NK-92 treated with Interleukin-12 subunit alpha and Interleukin-12 subunit beta, amount 100 ng/mL, for 24 hours (cell line): ENCODE measurements around the gene UAP1L1.
A peak's percentile ranks its signal among the peaks of the same experiment; 100 is the strongest.
"Not testable (repeated sequence)": the region's sequence is repeated elsewhere in the genome, so short reads cannot be mapped to it uniquely, and the experiment has no call there.

ENCODE experiments used
- DNase-seq: peaks from one replicate; lab custom pipeline; 2025; lab: John Stamatoyannopoulos, UW

The UAP1L1 gene

GRCh38 chr9:137115394-137116026, 38.2 kb downstream of the UAP1L1 start:
- DNase-seq = no peak

GRCh38 chr9:137116027-137116507, 38.8 kb downstream of the UAP1L1 start:
- no peak for DNase-seq

GRCh38 chr9:137116728-137117127, 39.4 kb downstream of the UAP1L1 start:
- DNase-seq = no peak

GRCh38 chr9:137117269-137117731, 40.0 kb downstream of the UAP1L1 start:
- DNase-seq = no peak

- DNase-seq = not testable (repeated sequence)
These were observed 40.8 kb downstream of the UAP1L1 start for GRCh38 chr9:137118092-137118603.

GRCh38 chr9:137121927-137122795, 44.8 kb downstream of the UAP1L1 start:
- DNase-seq = not testable (repeated sequence)

- DNase-seq = not testable (repeated sequence)
These were observed 45.6 kb downstream of the UAP1L1 start for GRCh38 chr9:137122796-137123467.

- no peak for DNase-seq
These were observed 46.1 kb downstream of the UAP1L1 start for GRCh38 chr9:137123468-137123837.

- DNase-seq = not testable (repeated sequence)
These were observed 46.7 kb downstream of the UAP1L1 start for GRCh38 chr9:137123952-137124462.

GRCh38 chr9:137126786-137127185, 49.5 kb downstream of the UAP1L1 start:
- no peak for DNase-seq

GRCh38 chr9:137127301-137128157, 50.2 kb downstream of the UAP1L1 start:
- no peak for DNase-seq

GRCh38 chr9:137128158-137128861, 51.0 kb downstream of the UAP1L1 start:
- DNase-seq = no peak

GRCh38 chr9:137128862-137129455, 51.6 kb downstream of the UAP1L1 start:
- DNase-seq = no peak

- peak; percentile 85 for DNase-seq
These were observed 52.3 kb downstream of the UAP1L1 start for GRCh38 chr9:137129456-137130175.

- no peak for DNase-seq
These were observed 52.9 kb downstream of the UAP1L1 start for GRCh38 chr9:137130176-137130755.
